ENCODE results near the gene RAB11FIP2. TPM values are rescaled to one million over a fixed set of nuclear protein-coding genes. Genes with fewer than 3 reads are reported as not detected.

The RAB11FIP2 gene
- total RNA-seq, 1 donor = 62.8 TPM

DNA sequence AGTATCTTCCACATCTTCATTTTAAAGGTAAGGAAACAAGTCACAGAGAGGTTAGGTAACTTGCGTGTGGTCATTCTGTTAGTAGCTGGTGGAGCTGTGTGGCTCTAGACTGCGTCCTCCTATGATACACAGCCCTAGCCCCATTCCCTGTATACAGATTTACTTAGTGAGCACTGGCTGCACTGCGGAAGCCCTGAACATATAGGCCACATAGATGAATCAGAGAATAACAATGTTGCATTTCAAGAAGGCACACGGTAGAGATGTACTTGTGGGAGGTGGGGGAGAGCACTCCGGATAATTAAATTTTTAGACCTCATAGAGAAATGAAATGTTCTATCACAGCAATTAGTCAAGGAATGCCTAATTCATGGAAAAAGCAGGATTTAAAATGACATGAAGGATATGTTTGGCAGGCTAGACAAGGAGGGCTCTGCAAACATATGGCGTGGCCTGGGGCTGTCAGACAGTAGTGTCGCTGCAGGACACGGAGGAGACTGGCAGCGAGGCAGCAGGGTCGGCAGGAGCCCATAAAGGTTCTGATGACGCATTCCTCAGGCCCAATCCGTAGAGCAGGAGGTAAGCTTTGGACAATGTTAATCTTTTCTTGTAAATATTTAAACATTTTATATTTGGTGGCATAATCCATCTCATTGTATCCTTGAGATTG, 29.5 kb downstream of the RAB11FIP2 start:
- Histone ChIP-seq H3K9me3 (ENCODE audit: low read depth, low read length) (no peaks in the 10 kb centered on the region), H3K4me3 (ENCODE audit: low read length) (no peak overlapping the region)

DNA sequence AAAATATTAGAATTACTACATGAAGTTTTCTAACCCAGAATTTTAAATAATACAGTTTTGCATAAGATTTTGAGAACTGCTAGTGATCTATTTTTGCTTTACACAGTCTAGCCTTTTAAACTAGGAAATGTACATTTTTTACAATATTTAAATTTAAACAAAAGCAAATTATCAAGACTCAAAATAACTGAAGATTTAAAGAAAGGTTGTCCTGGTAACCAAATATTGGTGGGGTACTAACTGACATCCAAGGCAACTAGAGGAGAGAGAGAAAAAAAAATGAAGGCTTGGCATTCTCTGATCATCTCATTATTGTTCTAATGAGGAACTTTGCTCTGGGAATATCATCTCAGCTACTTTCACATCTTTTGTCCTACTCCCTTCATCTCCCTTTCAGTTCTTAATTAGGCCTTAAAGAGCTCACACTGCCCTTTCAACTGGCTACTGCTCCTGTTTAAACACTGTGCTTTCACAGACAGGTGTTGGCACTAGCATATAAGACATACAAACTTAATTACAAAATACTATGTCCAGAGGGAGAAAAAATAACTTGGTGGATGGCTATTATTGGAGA, 33.7 kb downstream of the RAB11FIP2 start:
- H3K27me3 ChIP-seq (ENCODE audit: insufficient read depth, low read length) = no peaks in the 10 kb centered on the region
- no peaks in the 10 kb centered on the region for H3K4me1 ChIP-seq (ENCODE audit: insufficient read depth, low read length)
- no peak overlapping the region for H3K4me3 ChIP-seq (ENCODE audit: low read length)
- H3K9me3 ChIP-seq (ENCODE audit: low read depth, low read length) = no peaks in the 10 kb centered on the region

More for the DNA sequence above, 29.5 kb downstream of the RAB11FIP2 start:
- Histone ChIP-seq H3K27me3 (ENCODE audit: insufficient read depth, low read length) (no peaks in the 10 kb centered on the region), H3K4me1 (ENCODE audit: insufficient read depth, low read length) (no peaks in the 10 kb centered on the region)

DNA sequence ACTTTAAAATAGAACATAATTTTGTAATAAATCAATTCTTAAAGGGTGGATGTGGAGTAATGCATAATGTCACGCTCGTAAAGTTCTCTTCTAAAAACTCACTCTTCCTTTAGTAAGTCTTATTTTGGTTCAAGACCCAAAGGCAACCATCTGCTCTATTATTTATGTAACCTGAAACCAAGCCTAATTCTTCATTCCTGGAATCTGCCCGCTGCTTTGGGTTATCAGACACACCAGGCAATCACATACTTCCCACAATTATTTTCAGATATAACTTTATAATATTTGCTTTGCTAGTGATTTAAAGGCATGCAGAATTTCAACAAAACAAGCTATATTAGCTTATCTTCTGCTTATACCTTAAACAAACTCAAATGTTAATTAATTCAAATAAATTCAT, 39.0 kb downstream of the RAB11FIP2 start:
- no peaks in the 10 kb centered on the region for H3K9me3 ChIP-seq (ENCODE audit: low read depth, low read length)
- H3K27me3 ChIP-seq (ENCODE audit: insufficient read depth, low read length) = no peaks in the 10 kb centered on the region
- H3K4me1 ChIP-seq (ENCODE audit: insufficient read depth, low read length) = no peaks in the 10 kb centered on the region
- no peak overlapping the region for H3K4me3 ChIP-seq (ENCODE audit: low read length)

DNA sequence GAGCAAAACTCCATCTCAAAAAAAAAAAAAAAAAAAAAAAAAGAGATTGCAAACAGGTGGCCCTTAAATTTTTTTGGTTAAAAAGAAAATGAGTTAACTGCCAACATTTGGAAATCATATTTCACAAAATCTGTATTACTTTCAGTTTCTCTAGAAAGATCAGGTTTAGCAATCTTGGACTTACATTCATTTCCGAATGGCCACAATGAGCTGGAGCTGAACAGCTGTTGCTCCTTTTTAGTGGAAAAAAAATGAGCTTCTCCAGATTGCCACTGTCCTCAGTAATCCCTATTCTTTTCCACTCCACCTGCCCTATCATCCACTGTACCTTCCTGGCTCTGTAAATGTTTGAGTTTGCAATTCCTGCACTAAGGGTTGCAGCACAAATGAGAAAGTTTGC, 43.6 kb downstream of the RAB11FIP2 start:
- Histone ChIP-seq H3K9me3 (ENCODE audit: low read depth, low read length) (no peaks in the 10 kb centered on the region), H3K4me1 (ENCODE audit: insufficient read depth, low read length) (no peaks in the 10 kb centered on the region), H3K27me3 (ENCODE audit: insufficient read depth, low read length) (no peaks in the 10 kb centered on the region), H3K4me3 (ENCODE audit: low read length) (no peak overlapping the region)

DNA sequence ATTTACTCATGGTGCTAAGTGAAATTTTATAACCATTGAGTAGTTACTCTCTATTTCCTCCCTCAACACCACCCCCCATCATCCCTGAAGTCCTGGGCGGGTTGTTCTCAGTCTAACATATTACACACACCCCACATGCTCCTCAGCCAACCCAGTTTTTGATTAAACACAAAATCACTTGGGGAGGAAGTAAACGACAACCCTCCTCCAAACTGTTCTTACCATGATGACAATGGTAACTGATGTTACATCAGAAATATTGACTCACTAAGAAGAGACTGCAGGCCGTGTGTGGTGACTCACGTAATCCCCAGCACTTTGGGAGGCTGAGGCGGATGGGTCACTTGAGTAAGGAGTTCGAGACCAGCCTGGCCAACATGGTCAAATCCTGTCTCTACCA, 44.2 kb downstream of the RAB11FIP2 start:
- Histone ChIP-seq H3K4me1 (ENCODE audit: insufficient read depth, low read length) (no peaks in the 10 kb centered on the region), H3K9me3 (ENCODE audit: low read depth, low read length) (no peaks in the 10 kb centered on the region), H3K4me3 (ENCODE audit: low read length) (no peak overlapping the region), H3K27me3 (ENCODE audit: insufficient read depth, low read length) (no peaks in the 10 kb centered on the region)

DNA sequence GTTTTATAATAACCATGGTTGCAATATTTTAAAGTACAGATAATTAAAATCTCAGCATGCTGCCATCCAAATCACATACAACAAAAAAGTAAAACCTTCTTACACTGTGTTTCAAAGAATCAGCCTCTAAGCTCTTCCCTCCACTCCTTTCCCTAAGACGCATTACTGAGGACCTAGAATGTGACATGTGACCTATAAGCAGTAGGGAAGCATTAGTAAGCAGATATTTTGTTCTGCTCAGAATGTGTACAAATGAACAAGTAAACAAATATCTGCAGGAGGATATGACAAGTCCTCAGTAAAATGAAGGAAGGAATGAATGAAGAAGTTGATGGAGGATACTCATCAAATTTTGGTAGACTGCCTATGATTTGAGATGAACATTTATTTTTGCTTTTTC, 49.1 kb downstream of the RAB11FIP2 start:
- H3K9me3 ChIP-seq (ENCODE audit: low read depth, low read length) = no peaks in the 10 kb centered on the region
- H3K27me3 ChIP-seq (ENCODE audit: insufficient read depth, low read length) = no peaks in the 10 kb centered on the region
- no peaks in the 10 kb centered on the region for H3K4me1 ChIP-seq (ENCODE audit: insufficient read depth, low read length)
- H3K4me3 ChIP-seq (ENCODE audit: low read length) = no peak overlapping the region

DNA sequence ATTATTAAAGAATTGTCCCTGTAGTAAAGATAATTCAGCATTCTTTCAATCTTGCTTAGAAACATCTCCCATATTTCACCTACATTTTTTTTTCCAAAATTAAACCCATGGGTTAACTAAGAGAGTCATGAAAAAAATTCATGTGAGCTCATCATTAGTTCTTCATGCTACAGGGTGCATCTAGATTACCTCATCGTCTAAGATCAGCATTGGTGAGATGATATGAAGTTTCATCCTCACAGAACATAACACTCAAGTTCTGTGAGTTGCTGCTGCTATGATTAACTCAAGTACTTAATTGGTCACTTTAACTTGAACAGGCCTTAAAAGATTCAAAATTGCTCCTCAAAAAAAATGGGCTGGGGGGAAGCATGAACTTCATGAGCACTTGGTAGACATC, 50.0 kb downstream of the RAB11FIP2 start:
- Histone ChIP-seq H3K9me3 (ENCODE audit: low read depth, low read length) (no peaks in the 10 kb centered on the region), H3K4me3 (ENCODE audit: low read length) (no peak overlapping the region), H3K4me1 (ENCODE audit: insufficient read depth, low read length) (no peaks in the 10 kb centered on the region), H3K27me3 (ENCODE audit: insufficient read depth, low read length) (no peaks in the 10 kb centered on the region)

DNA sequence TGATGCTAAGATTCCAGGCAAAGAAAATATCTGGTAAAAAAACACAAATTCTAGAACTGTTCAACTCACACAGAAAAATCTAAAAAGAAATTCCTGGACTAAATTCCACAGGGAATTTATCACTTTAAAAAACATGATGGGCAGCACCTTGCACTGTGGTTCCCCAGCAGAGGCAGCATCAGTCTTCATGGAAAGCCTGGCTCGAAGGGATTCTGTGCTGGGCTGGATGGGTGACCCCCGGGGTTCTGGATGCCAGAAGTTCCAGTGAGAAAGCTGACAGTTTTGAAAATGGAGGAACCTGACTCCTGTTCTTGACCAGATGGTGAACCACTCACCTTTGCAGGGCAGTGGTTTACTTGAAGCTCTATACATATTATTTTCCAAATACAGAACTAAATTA, 52.0 kb downstream of the RAB11FIP2 start:
- no peaks in the 10 kb centered on the region for H3K4me1 ChIP-seq (ENCODE audit: insufficient read depth, low read length)
- no peaks in the 10 kb centered on the region for H3K27me3 ChIP-seq (ENCODE audit: insufficient read depth, low read length)
- no peak overlapping the region for H3K4me3 ChIP-seq (ENCODE audit: low read length)
- H3K9me3 ChIP-seq (ENCODE audit: low read depth, low read length) = no peaks in the 10 kb centered on the region

DNA sequence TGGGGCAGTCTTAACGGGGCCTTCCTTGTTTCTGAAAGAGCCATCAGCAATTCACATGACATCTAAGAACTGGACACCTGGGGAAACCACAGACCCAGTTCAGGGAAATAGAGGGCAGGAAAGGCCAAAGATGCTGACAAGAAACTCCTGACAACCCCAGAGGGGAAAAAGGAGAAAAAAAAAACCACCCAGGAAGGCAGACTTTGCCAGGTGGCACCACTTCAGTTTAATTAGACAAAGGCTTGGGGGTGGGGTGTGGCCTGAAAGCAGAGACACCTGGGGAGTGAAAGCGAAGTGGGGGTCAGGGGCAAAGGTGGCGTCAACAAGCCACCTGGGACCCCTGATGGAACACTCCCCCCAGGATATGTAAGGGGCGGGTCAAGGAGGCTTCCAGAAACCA, 53.6 kb downstream of the RAB11FIP2 start:
- Histone ChIP-seq H3K27me3 (ENCODE audit: insufficient read depth, low read length) (no peaks in the 10 kb centered on the region), H3K9me3 (ENCODE audit: low read depth, low read length) (no peaks in the 10 kb centered on the region), H3K4me1 (ENCODE audit: insufficient read depth, low read length) (no peaks in the 10 kb centered on the region), H3K4me3 (ENCODE audit: low read length) (no peak overlapping the region)

DNA sequence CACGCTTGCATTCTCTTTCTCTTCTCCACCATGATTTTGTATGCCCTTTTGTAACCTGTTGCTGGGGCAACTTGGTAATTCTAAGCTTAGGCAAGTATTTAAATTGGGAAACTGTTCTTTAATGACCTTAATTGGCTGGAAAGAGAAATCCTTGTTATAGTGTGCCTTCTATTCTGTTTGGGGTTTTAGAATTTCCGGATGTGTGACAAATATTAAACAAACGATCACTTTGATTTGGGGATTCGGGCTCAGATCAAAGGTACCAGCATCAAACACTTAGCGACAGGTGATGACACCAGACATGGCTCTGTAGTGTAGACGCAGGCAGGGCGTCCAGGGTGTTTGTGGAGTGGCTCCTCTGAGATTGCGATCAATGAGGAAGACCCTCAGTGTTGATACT, 55.0 kb downstream of the RAB11FIP2 start:
- no peaks in the 10 kb centered on the region for H3K4me1 ChIP-seq (ENCODE audit: insufficient read depth, low read length)
- H3K4me3 ChIP-seq (ENCODE audit: low read length) = no peak overlapping the region
- H3K27me3 ChIP-seq (ENCODE audit: insufficient read depth, low read length) = no peaks in the 10 kb centered on the region
- no peaks in the 10 kb centered on the region for H3K9me3 ChIP-seq (ENCODE audit: low read depth, low read length)

DNA sequence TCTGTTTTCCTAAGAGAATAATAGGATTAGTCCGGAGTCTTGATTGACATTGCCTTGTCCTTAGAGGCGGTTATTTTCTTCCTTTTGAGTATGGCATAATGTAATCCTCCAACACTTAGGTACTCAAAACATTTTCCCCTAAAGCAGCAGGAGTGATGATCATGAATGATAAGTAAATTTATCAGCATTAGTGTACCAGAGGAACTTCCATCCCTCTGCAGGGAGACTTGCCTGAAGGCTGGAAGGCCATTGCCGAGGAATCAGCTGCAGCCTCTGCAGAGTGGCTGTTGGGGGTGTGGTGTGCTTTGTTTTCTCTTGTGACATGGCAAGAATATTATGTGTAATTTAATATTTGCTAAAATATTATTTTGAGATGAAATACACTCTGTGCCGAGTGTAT, 56.8 kb downstream of the RAB11FIP2 start:
- no peaks in the 10 kb centered on the region for H3K4me1 ChIP-seq (ENCODE audit: insufficient read depth, low read length)
- H3K9me3 ChIP-seq (ENCODE audit: low read depth, low read length) = no peaks in the 10 kb centered on the region
- H3K27me3 ChIP-seq (ENCODE audit: insufficient read depth, low read length) = no peaks in the 10 kb centered on the region
- H3K4me3 ChIP-seq (ENCODE audit: low read length) = no peak overlapping the region

DNA sequence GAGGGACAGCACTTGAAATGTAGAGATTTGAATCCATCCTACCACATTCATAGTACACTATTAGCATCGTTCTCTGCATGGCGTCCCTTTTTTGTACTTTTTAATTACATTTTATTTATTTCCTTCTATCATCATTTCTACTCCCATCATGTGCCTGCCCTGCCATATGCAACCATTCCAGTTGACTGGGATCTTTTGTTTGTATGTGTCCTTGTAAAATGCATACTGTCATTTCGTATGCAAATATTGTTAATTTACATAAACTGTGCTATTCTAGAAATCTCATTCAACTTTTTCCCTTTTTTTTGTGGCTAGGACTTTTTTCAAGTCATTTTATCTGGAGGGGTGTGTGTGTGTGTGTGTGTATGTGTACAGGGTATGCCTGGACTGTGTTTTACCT, 57.9 kb downstream of the RAB11FIP2 start:
- Histone ChIP-seq H3K9me3 (ENCODE audit: low read depth, low read length) (no peaks in the 10 kb centered on the region), H3K4me1 (ENCODE audit: insufficient read depth, low read length) (no peaks in the 10 kb centered on the region), H3K27me3 (ENCODE audit: insufficient read depth, low read length) (no peaks in the 10 kb centered on the region), H3K4me3 (ENCODE audit: low read length) (no peak overlapping the region)

DNA sequence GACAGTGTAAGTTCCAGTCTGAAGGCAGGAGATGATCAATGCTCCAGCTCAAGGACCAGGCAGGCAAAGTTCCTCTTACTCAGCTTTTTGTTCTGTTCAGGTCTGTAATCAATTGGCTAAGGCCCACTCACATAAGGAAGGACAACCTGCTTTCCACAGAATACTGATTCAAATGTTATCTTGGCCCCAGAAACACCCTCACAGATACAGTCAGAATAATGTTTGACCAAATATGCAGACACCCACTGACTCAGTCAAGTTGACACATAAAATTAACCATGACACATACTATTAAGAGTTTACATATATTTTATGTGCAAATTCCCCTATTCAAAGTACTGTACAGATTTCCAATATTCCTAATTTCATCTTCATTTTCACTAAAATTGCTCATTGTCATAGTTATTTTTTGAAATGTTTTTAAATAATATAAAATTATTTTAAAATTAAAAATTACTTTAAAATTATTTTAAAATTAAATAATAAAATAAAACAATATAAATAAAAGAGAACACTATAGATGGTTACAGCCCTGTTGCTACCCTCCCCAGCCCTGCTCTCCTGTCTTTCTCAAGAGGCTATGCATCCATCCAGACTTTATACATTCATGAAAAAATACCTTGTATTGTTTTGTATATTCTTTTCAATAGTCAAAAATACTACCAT, 59.4 kb downstream of the RAB11FIP2 start:
- no peaks in the 10 kb centered on the region for H3K27me3 ChIP-seq (ENCODE audit: insufficient read depth, low read length)
- no peaks in the 10 kb centered on the region for H3K4me1 ChIP-seq (ENCODE audit: insufficient read depth, low read length)
- H3K9me3 ChIP-seq (ENCODE audit: low read depth, low read length) = no peaks in the 10 kb centered on the region
- H3K4me3 ChIP-seq (ENCODE audit: low read length) = no peak overlapping the region

DNA sequence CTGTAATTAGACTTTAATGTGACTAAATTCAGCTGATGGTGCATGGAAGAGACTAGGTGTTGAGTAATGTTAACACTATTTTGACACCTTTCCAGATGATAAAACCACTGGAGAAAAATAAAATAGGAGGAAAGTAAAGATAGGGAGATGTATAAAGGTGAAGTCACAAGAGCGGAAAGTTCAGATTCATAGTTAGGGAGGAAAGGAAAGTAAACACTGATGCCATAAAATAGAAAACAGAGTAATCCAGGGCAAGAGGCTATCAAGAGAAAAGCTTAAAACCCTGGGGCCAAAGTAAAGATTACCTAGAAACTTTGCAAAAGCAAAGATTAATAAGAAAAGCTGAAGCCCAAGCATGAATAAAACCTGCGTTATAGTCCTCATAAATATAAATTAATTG, 62.8 kb downstream of the RAB11FIP2 start:
- Histone ChIP-seq H3K9me3 (ENCODE audit: low read depth, low read length) (no peaks in the 10 kb centered on the region), H3K27me3 (ENCODE audit: insufficient read depth, low read length) (no peaks in the 10 kb centered on the region), H3K4me3 (ENCODE audit: low read length) (no peak overlapping the region)

DNA sequence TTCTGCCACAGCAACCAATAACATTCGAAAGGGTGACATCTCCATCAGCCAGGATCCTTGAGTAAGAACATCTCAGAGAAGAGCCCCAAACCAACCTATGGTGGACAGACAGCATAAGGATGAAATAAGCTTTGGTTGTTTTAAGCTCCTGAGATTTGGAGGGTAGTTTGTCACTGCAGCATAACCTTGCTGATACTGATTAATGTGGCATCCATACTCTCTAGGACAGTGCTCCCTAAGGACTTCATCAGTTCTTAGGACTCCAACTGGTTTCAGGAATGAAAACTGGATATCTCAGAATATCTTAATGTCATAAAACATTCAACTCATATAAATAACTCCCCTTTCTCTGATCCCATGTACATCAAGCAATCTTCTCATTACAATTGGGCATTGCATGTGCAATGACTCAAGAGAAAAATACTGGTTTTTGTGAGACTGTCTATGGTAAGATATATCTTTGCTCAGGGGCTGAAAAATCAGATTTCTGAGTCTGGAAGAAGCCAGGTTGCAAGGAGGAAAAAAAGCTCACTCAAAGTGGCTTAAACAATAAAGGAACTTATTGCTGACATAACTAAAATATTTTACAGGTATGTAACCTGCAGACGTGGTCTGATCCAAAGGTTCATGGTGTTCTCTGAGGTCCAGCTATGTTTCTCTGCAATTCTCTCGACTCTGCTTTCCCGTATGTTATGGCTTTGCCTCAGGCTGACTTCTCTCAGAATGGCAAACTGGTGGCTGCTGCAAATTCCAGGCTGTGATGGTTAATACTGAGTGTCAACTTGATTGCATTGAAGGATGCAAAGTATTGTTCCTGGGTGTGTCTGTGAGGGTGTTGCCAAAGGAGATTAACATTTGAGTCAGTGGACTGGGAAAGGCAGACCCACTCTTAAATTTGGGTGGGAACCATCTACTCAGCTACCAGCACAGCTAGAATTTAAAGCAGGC, 65.7 kb downstream of the RAB11FIP2 start:
- Histone ChIP-seq H3K9me3 (ENCODE audit: low read depth, low read length) (no peaks in the 10 kb centered on the region), H3K27me3 (ENCODE audit: insufficient read depth, low read length) (no peaks in the 10 kb centered on the region), H3K4me1 (ENCODE audit: insufficient read depth, low read length) (no peaks in the 10 kb centered on the region), H3K4me3 (ENCODE audit: low read length) (no peak overlapping the region)

More for the DNA sequence above, 62.8 kb downstream of the RAB11FIP2 start:
- no peaks in the 10 kb centered on the region for H3K4me1 ChIP-seq (ENCODE audit: insufficient read depth, low read length)

Measured in mononuclear cell (primary cell).